ENCODE measurements around the gene ALX4.

- TF ChIP-seq CTCF (IDR thresholded peaks at IDR 0.05): no peak
- TF ChIP-seq RCOR1 (IDR thresholded peaks at IDR 0.05; ENCODE audit: low read length): no peak
- TF ChIP-seq POLR2AphosphoS5 (IDR thresholded peaks at IDR 0.05; ENCODE audit: low read depth, low read length): no peak
- no peak for TF ChIP-seq GABPA (IDR thresholded peaks at IDR 0.05; ENCODE audit: low read depth)
- no peak for TF ChIP-seq USF2 (IDR thresholded peaks at IDR 0.05; ENCODE audit: borderline replicate concordance, low read depth, low read length)
- no peak for TF ChIP-seq NFIC (IDR thresholded peaks at IDR 0.05; ENCODE audit: borderline replicate concordance)
- no peak for TF ChIP-seq RAD21 (IDR thresholded peaks at IDR 0.05; ENCODE audit: low read length)
- no peak for TF ChIP-seq SIN3A (IDR thresholded peaks at IDR 0.05; ENCODE audit: borderline replicate concordance, low read depth, low read length)
- TF ChIP-seq MAX (IDR thresholded peaks at IDR 0.05; ENCODE audit: low read depth): no peak
- no peak for TF ChIP-seq RFX5 (IDR thresholded peaks at IDR 0.05; ENCODE audit: low read length)
- no peak for TF ChIP-seq SMC3 (IDR thresholded peaks at IDR 0.05; ENCODE audit: low read depth, low read length)
- no peak for TF ChIP-seq JUND (IDR thresholded peaks at IDR 0.05)
These were observed 27.3 kb downstream of the ALX4 start for GRCh38 chr11:44282620-44283019.

All from SK-N-SH (cell line).